ENCODE measurements around the gene DPP4.
"Not testable (repeated sequence)": the region's sequence is repeated elsewhere in the genome, so short reads cannot be mapped to it uniquely, and the experiment has no call there.

Gene DPP4

DNA sequence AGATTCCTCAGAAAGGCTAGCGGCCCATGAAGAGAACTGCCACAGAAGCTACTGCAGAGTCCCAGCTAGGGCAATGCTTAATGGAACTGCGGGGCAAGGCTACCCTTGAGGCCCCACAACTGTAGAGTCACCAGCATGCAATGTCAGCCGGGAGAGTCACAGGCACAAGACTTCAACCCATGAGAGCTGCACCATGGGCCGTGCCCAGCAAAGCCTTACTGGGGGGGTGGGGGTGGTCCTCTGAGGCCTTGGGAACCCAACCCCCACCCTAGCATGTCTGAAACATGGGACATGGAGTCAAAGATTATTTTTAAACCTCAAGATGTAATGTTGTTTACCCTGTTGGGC is 20.2 kb downstream of the DPP4 start:
- Histone ChIP-seq H3K27me3 (replicated peaks; ENCODE audit: insufficient read depth, low read length) (no peaks in the 10 kb centered on the region), H3K9ac (ENCODE audit: low read length) (no peak overlapping the region), H4K20me1 (ENCODE audit: insufficient read depth, low read length) (no peaks in the 10 kb centered on the region), H3K4me2 (ENCODE audit: low read depth, low read length) (no peak overlapping the region), H3K79me2 (ENCODE audit: low read length) (no peaks in the 10 kb centered on the region), H3K9me2 (replicated peaks; ENCODE audit: insufficient read depth, low read length) (no peaks in the 10 kb centered on the region), H3K36me3 (replicated peaks; ENCODE audit: insufficient read depth, low read length) (no peaks in the 10 kb centered on the region), H2AFZ (ENCODE audit: low read length) (no peak overlapping the region), H3K4me1 (ENCODE audit: low read length) (peaks cover 8% of the 10 kb centered on the region), H3K4me3 (ENCODE audit: low read length) (no peak overlapping the region), H3F3A (ENCODE audit: insufficient read depth, low read length) (0 out of 2 replicates have a peak, but pooled peaks cover 2% of the 10 kb centered on the region), H3K27ac (ENCODE audit: low read length) (no peak overlapping the region), H3K9me3 (replicated peaks; ENCODE audit: insufficient read depth, low read length) (no peaks in the 10 kb centered on the region)
- no peak for DNase-seq
- TF ChIP-seq EZH2 (optimal IDR thresholded peaks at IDR 0.05; ENCODE audit: low read depth, low read length) (no peak), EZH2phosphoT487 (IDR thresholded peaks at IDR 0.05; ENCODE audit: low read length) (no peak)
- TF ChIP-seq, protein P1, sequence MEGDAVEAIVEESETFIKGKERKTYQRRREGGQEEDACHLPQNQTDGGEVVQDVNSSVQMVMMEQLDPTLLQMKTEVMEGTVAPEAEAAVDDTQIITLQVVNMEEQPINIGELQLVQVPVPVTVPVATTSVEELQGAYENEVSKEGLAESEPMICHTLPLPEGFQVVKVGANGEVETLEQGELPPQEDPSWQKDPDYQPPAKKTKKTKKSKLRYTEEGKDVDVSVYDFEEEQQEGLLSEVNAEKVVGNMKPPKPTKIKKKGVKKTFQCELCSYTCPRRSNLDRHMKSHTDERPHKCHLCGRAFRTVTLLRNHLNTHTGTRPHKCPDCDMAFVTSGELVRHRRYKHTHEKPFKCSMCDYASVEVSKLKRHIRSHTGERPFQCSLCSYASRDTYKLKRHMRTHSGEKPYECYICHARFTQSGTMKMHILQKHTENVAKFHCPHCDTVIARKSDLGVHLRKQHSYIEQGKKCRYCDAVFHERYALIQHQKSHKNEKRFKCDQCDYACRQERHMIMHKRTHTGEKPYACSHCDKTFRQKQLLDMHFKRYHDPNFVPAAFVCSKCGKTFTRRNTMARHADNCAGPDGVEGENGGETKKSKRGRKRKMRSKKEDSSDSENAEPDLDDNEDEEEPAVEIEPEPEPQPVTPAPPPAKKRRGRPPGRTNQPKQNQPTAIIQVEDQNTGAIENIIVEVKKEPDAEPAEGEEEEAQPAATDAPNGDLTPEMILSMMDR (IDR thresholded peaks at IDR 0.05; ENCODE audit: low read length), result no peak

GRCh38 chr2:162053066-162053807 is 20.8 kb downstream of the DPP4 start:
- H3F3A ChIP-seq (ENCODE audit: insufficient read depth, low read length), result no peaks in the 10 kb centered on the region
- H3K9me3 ChIP-seq (replicated peaks; ENCODE audit: insufficient read depth, low read length), result no peaks in the 10 kb centered on the region
- no peaks in the 10 kb centered on the region for H3K9me2 ChIP-seq (replicated peaks; ENCODE audit: insufficient read depth, low read length)
- H3K79me2 ChIP-seq (ENCODE audit: low read length), result no peaks in the 10 kb centered on the region
- TF ChIP-seq EZH2phosphoT487 (IDR thresholded peaks at IDR 0.05; ENCODE audit: low read length), result no peak
- TF ChIP-seq, protein P1 (IDR thresholded peaks at IDR 0.05; ENCODE audit: low read length), result no peak
- TF ChIP-seq EZH2 (optimal IDR thresholded peaks at IDR 0.05; ENCODE audit: low read depth, low read length), result no peak
- no peak overlapping the region for H3K9ac ChIP-seq (ENCODE audit: low read length)
- DNase-seq, result no peak
- no peak overlapping the region for H2AFZ ChIP-seq (ENCODE audit: low read length)
- no peak overlapping the region for H3K27ac ChIP-seq (ENCODE audit: low read length)
- H3K4me3 ChIP-seq (ENCODE audit: low read length), result no peak overlapping the region
- H4K20me1 ChIP-seq (ENCODE audit: insufficient read depth, low read length), result no peaks in the 10 kb centered on the region
- H3K4me2 ChIP-seq (ENCODE audit: low read depth, low read length), result no peak overlapping the region
- peaks cover 8% of the 10 kb centered on the region for H3K4me1 ChIP-seq (ENCODE audit: low read length)
- no peaks in the 10 kb centered on the region for H3K36me3 ChIP-seq (replicated peaks; ENCODE audit: insufficient read depth, low read length)
- H3K27me3 ChIP-seq (replicated peaks; ENCODE audit: insufficient read depth, low read length), result no peaks in the 10 kb centered on the region

- Histone ChIP-seq H3F3A (ENCODE audit: insufficient read depth, low read length) (no peaks in the 10 kb centered on the region), H3K9me2 (replicated peaks; ENCODE audit: insufficient read depth, low read length) (no peaks in the 10 kb centered on the region), H2AFZ (ENCODE audit: low read length) (no peak overlapping the region), H3K9ac (ENCODE audit: low read length) (no peak overlapping the region), H3K4me1 (ENCODE audit: low read length) (peaks cover 5% of the 10 kb centered on the region), H3K36me3 (replicated peaks; ENCODE audit: insufficient read depth, low read length) (no peaks in the 10 kb centered on the region), H4K20me1 (ENCODE audit: insufficient read depth, low read length) (no peaks in the 10 kb centered on the region), H3K27me3 (replicated peaks; ENCODE audit: insufficient read depth, low read length) (no peaks in the 10 kb centered on the region), H3K9me3 (replicated peaks; ENCODE audit: insufficient read depth, low read length) (no peaks in the 10 kb centered on the region), H3K79me2 (ENCODE audit: low read length) (no peaks in the 10 kb centered on the region), H3K27ac (ENCODE audit: low read length) (no peak overlapping the region), H3K4me2 (ENCODE audit: low read depth, low read length) (no peak overlapping the region), H3K4me3 (ENCODE audit: low read length) (no peak overlapping the region)
- DNase-seq, result no peak
- TF ChIP-seq EZH2 (optimal IDR thresholded peaks at IDR 0.05; ENCODE audit: low read depth, low read length), result no peak
- TF ChIP-seq, protein P1 (IDR thresholded peaks at IDR 0.05; ENCODE audit: low read length), result no peak
- no peak for TF ChIP-seq EZH2phosphoT487 (IDR thresholded peaks at IDR 0.05; ENCODE audit: low read length)
Measured at GRCh38 chr2:162050513-162050961, 23.5 kb downstream of the DPP4 start.

DNA sequence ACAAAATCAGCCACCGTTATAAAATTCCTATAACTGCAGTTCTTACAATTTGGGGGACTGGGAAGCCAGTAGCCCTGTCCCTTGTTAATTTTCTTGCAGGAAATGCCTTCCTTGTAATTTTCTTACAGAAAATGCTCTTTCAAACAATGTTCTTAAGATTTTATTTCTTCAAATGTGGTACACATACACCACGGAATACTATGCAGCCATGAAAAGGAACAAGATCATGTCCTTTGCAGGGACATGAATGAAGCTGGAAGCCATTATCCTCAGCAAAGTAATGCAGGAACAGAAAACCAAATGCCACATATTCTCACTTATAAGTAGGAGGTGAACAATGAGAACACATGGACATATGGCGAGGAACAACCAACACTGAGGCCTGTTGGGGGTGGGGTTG is 24.9 kb downstream of the DPP4 start:
- not testable (repeated sequence) for H3K4me2 ChIP-seq (ENCODE audit: low read depth, low read length); H4K20me1 ChIP-seq (ENCODE audit: insufficient read depth, low read length); H3F3A ChIP-seq (ENCODE audit: insufficient read depth, low read length); H3K4me1 ChIP-seq (ENCODE audit: low read length); H3K9me3 ChIP-seq (replicated peaks; ENCODE audit: insufficient read depth, low read length); H3K9me2 ChIP-seq (replicated peaks; ENCODE audit: insufficient read depth, low read length); DNase-seq; H3K4me3 ChIP-seq (ENCODE audit: low read length); H2AFZ ChIP-seq (ENCODE audit: low read length); H3K36me3 ChIP-seq (replicated peaks; ENCODE audit: insufficient read depth, low read length); H3K79me2 ChIP-seq (ENCODE audit: low read length); H3K27ac ChIP-seq (ENCODE audit: low read length); H3K27me3 ChIP-seq (replicated peaks; ENCODE audit: insufficient read depth, low read length); H3K9ac ChIP-seq (ENCODE audit: low read length)

Data from MM.1S (cell line).